NB4 (cell line): ENCODE measurements around the gene HSPA12A.

ENCODE experiments used
- DNase-seq: peaks from one replicate; pipeline ENCODE4 v3.0.0; 2010; ENCODE audit warnings: low read depth
- H3K4me3 ChIP-seq: one replicate; pipeline ENCODE4 v1.5.1; 2011; ENCODE audit warnings: mild to moderate bottlenecking, low read depth, low read length, moderate library complexity
- MYC ChIP-seq: IDR thresholded peaks from 2 replicates; pipeline ENCODE4 v1.6.1; 2011; ENCODE audit warnings: low read depth, low read length
- POLR2A ChIP-seq: IDR thresholded peaks from 2 replicates; pipeline ENCODE4 v1.6.1; 2011; ENCODE audit warnings: mild to moderate bottlenecking; ENCODE audit not compliant: insufficient read length; ENCODE audit errors: extremely low read depth
- TF ChIP-seq, protein P1 (sequence below): IDR thresholded peaks from 2 replicates; pipeline ENCODE4 v1.6.1; 2011; ENCODE audit warnings: low read depth, low read length
- TF ChIP-seq, protein P2 (sequence below): IDR thresholded peaks from one replicate; pipeline ENCODE4 v1.5.1; 2012; ENCODE audit warnings: low read depth, low read length

Gene HSPA12A

DNA sequence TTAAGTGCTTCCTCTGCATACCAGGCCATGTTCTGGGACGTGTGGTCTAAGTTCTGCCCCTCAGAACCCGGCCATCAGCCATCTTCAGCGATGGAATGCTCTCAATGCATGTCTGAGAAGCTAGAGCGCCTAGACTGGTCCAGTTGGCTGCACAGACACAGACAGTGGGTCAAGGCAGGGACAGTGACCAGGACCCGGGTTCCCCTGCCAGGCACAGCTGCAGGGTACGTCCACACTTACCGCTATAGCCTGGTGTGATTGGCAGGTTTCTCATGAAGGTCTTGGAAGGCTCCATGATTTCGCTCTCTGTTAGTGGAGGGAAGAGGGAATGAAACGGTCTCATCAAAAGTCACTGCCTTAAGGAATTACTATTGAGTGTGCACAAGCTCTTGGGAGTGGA is 74.3 kb downstream of the HSPA12A start:
- no peak overlapping the region for H3K4me3 ChIP-seq

DNA sequence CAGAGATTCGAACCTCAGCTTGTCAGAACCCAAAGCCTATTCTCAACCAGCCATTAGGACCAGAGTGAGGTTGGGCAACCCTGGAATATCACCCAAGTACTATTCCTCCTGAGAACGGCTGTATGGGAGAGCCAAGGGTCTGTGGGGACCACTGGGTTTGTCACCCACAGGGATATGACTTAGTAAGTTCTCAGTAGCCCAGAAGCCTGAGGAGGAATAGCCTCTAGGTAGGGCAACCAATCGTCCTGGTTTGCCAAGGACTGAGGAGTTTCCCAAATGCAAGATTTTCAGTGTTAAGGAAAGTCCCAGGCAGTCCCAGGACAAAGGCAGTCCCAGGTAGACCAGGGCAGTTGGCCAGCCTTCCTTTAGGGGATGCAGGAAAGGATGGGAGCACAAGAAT is 74.9 kb downstream of the HSPA12A start:
- TF ChIP-seq, protein P1, sequence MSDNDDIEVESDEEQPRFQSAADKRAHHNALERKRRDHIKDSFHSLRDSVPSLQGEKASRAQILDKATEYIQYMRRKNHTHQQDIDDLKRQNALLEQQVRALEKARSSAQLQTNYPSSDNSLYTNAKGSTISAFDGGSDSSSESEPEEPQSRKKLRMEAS: no peak
- TF ChIP-seq, protein P2, sequence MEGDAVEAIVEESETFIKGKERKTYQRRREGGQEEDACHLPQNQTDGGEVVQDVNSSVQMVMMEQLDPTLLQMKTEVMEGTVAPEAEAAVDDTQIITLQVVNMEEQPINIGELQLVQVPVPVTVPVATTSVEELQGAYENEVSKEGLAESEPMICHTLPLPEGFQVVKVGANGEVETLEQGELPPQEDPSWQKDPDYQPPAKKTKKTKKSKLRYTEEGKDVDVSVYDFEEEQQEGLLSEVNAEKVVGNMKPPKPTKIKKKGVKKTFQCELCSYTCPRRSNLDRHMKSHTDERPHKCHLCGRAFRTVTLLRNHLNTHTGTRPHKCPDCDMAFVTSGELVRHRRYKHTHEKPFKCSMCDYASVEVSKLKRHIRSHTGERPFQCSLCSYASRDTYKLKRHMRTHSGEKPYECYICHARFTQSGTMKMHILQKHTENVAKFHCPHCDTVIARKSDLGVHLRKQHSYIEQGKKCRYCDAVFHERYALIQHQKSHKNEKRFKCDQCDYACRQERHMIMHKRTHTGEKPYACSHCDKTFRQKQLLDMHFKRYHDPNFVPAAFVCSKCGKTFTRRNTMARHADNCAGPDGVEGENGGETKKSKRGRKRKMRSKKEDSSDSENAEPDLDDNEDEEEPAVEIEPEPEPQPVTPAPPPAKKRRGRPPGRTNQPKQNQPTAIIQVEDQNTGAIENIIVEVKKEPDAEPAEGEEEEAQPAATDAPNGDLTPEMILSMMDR: no peak
- TF ChIP-seq POLR2A (no peak), MYC (no peak)

More for the DNA sequence above, 74.3 kb downstream of the HSPA12A start:
- DNase-seq: no peak
- TF ChIP-seq, protein P2: no peak

DNA sequence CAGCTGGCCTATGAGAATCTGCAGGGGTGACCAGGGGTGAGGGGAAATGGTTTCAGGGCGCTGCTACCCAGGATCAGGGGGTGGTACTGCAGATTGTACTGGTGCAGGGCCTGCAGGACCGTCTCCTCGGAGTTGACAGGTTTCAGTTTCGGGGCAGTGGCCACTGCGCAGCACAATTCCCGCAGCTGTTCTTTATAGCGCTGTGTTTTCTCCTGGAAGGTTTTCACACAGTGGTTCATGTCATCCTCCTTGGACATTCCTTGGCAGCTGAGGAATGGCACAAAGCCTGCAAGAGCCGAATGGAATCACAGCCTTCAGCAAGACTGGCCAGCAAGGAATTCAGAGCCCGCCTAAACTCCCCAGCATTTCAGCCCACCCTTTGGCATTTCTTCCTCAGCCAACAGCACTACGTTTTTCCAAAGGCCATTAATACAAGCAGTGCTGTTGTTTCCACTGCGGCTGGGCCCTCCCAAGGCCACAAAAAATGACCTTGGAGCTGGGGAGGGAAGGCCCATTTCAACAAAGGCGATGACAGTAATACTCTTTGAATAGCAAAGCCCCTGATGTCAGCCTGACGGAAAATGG is 76.7 kb downstream of the HSPA12A start:
- DNase-seq: no peak
- TF ChIP-seq, protein P1: no peak
- TF ChIP-seq MYC (no peak), POLR2A (no peak)
- TF ChIP-seq, protein P2: no peak
- H3K4me3 ChIP-seq: no peak overlapping the region

More for the DNA sequence above, 74.9 kb downstream of the HSPA12A start:
- no peak overlapping the region for H3K4me3 ChIP-seq
- DNase-seq: no peak

DNA sequence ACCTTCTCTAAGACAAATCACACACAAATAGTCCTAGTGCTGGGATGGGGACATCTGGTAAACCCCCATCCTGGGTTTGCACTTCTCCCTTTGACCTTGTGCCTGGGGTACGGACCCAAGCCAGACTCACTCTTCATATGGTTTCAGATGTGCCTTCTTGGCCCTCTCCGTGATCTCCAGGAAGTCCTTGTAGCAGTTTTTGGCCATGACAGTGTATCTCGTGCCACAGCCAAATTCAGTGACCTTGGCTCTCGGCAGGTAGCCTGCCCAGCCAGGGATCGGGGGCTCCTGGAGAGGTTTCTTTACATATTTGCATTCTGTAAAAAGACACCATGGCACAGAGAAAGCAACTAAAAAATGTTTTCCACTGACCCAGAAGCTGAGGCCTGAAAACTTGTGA is 77.7 kb downstream of the HSPA12A start:
- TF ChIP-seq POLR2A (no peak), MYC (no peak)
- TF ChIP-seq, protein P2: no peak
- TF ChIP-seq, protein P1: no peak
- no peak for DNase-seq
- H3K4me3 ChIP-seq: no peak overlapping the region

DNA sequence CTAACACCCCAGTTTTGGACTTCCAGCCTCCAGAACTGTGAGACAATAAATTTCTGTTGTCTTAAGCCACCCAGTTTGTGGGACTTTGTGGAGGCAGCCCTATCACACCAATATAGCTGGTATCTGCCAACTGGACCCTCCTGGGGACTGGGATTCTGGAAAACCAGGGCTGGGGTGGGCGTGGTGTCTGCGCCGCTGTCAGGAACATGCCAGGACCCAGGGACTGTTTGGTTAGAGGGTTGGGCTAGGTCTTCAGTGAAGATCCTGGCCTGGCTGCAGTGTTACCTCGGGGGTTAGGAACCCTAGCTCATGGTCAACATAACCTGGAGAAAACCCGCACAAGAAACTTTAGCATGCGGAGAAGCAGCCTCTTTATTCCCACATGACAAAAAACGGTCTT is 79.0 kb downstream of the HSPA12A start:
- TF ChIP-seq POLR2A (no peak), MYC (no peak)
- TF ChIP-seq, protein P2: no peak
- TF ChIP-seq, protein P1: no peak
- no peak overlapping the region for H3K4me3 ChIP-seq
- no peak for DNase-seq

DNA sequence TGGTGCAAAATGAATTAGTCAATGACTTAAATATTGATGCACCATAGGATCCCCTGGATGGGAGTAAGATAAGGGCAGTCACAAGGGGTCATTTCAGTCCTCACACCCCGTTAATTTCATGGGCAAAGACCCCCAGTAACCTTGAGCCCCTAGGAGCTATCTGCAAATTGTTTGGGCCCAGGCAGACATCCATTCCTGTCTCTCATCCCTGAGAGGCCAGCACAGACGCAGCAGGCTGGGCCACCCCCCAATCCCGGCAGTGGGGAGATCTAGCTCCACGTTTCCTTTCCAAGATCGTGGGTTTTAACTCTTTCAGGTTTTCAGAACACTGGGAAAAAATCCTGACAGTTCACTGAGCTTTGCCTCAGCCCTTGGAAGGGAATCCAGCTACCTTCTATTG is 81.5 kb downstream of the HSPA12A start:
- TF ChIP-seq, protein P1: no peak
- no peak for TF ChIP-seq MYC
- TF ChIP-seq, protein P2: no peak
- no peak for DNase-seq
- H3K4me3 ChIP-seq: no peak overlapping the region
